Suprapubic skin (tissue), 4 donors: ENCODE data around the gene SLC6A18.
"Not testable (repeated sequence)": the region's sequence is repeated elsewhere in the genome, so short reads cannot be mapped to it uniquely, and the experiment has no call there.

Experiments
- EP300 ChIP-seq: sonication (generic); formaldehyde crosslinking; IDR thresholded peaks from one replicate; pipeline ENCODE4 v1.6.1; 2017; ENCODE audit warnings: antibody characterized with exemption
- POLR2A ChIP-seq, 2 donors: fragments of 450-650 bp; IDR thresholded peaks; one replicate each; pipeline ENCODE4 v1.6.1; 2017; ENCODE audit warnings: antibody characterized with exemption in 2 of 2, mild to moderate bottlenecking in 2 of 2, moderate library complexity in 2 of 2
- POLR2AphosphoS5 ChIP-seq, 3 donors: sonication (generic); formaldehyde crosslinking; IDR thresholded peaks; one replicate each; pipeline ENCODE4 v1.6.1; 2017; ENCODE audit warnings: antibody characterized with exemption in 3 of 3
- TF ChIP-seq, protein P1 (sequence below), 2 donors: fragments of 200-600 bp in 1 of 2; fragments of 450-650 bp in 1 of 2; sonication (generic) in 1 of 2; IDR thresholded peaks; one replicate each; pipeline ENCODE4 v1.5.1; 2016 to 2019; ENCODE audit warnings: antibody characterized with exemption in 2 of 2, mild to moderate bottlenecking in 1 of 2, moderate library complexity in 1 of 2

DNA sequence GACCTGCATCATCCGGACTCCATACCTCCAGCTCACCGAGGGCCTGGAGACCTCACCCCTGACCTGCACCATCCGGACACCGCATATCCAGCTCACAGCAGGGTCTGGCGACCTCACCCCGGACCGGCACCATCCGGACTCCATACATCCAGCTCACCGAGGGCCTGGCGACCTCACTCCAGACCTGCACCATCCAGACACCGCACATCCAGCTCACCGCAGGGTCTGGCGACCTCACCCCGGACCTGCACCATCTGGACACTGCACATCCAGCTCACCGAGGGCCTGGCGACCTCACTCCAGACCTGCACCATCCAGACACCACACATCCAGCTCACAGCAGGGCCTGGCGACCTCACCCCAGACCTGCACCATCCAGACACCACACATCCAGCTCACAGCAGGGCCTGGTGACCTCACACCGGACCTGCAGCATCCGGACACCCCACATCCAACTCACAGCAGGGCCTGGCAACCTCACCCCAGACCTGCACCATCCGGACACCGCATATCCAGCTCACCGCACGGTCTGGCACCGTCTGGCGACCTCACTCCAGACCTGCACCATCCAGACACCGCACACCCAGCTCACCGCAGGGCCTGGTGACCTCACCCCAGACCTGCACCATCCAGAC, 59.3 kb downstream of the SLC6A18 start:
- TF ChIP-seq, protein P1, sequence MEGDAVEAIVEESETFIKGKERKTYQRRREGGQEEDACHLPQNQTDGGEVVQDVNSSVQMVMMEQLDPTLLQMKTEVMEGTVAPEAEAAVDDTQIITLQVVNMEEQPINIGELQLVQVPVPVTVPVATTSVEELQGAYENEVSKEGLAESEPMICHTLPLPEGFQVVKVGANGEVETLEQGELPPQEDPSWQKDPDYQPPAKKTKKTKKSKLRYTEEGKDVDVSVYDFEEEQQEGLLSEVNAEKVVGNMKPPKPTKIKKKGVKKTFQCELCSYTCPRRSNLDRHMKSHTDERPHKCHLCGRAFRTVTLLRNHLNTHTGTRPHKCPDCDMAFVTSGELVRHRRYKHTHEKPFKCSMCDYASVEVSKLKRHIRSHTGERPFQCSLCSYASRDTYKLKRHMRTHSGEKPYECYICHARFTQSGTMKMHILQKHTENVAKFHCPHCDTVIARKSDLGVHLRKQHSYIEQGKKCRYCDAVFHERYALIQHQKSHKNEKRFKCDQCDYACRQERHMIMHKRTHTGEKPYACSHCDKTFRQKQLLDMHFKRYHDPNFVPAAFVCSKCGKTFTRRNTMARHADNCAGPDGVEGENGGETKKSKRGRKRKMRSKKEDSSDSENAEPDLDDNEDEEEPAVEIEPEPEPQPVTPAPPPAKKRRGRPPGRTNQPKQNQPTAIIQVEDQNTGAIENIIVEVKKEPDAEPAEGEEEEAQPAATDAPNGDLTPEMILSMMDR (IDR thresholded peaks at IDR 0.05) = not testable (repeated sequence)
- TF ChIP-seq POLR2A (IDR thresholded peaks at IDR 0.05); EP300; POLR2AphosphoS5 (IDR thresholded peaks at IDR 0.05): not testable (repeated sequence)
